Gastrocnemius medialis (tissue), 4 donors: ENCODE measurements around the gene LRP1.

Experiments
- CTCF ChIP-seq, 5 experiments: fragments of 450-650 bp in 3 of 5; fragments of 200-600 bp in 2 of 5; sonication (generic) in 2 of 5; IDR thresholded peaks in 4 of 5; conservative IDR thresholded peaks in 1 of 5; 1 replicate in 4 of 5; 2 replicates in 1 of 5; pipeline ENCODE4 v1.5.1; 2016 to 2019; ENCODE audit warnings: antibody characterized with exemption in 5 of 5, mild to moderate bottlenecking in 3 of 5, moderate library complexity in 3 of 5
- POLR2A ChIP-seq, 2 donors: fragments of 450-650 bp; IDR thresholded peaks; one replicate each; pipeline ENCODE4 v1.6.1; 2017; ENCODE audit warnings: antibody characterized with exemption in 2 of 2, mild to moderate bottlenecking in 2 of 2, moderate library complexity in 2 of 2

- TF ChIP-seq CTCF (IDR thresholded peaks at IDR 0.05 in 4 of 5, conservative IDR thresholded peaks at IDR 0.05 in 1 of 5) (no peak), POLR2A (IDR thresholded peaks at IDR 0.05) (no peak)
Observed at GRCh38 chr12:57195611-57196371, 67.5 kb downstream of the LRP1 start.
